ENCODE measurements around the gene PSMD2.
A peak's percentile ranks its signal among the peaks of the same experiment; 100 is the strongest.

PSMD2 gene

GRCh38 chr3:184298759-184299487 lies at the start of gene PSMD2:
Gene PSMD2, plus strand, starts transcription at chr3:184299241. Its CDS starts 26 bp downstream, at chr3:184299267.
- DNase-seq (ENCODE audit: insufficient read length, low spot score) = peak; percentile 95
- FAIRE-seq = no peak
- peak; percentile 92 for TF ChIP-seq POLR2A (IDR thresholded peaks at IDR 0.05; ENCODE audit: low read depth, low read length)

GRCh38 chr3:184249412-184250166 lies 49.5 kb upstream of the PSMD2 start, which contains the start of gene EEF1AKMT4:
Gene EEF1AKMT4, plus strand, starts transcription at chr3:184249672. Its CDS starts 23 bp downstream, at chr3:184249695.
- peak; percentile 51 for TF ChIP-seq POLR2A (IDR thresholded peaks at IDR 0.05; ENCODE audit: low read depth, low read length)
- FAIRE-seq = peak; percentile 95
- peak; percentile 98 for DNase-seq (ENCODE audit: insufficient read length, low spot score)

- DNase-seq (ENCODE audit: insufficient read length, low spot score) (peak; percentile 97), FAIRE-seq (peak; percentile 91)
- TF ChIP-seq POLR2A (IDR thresholded peaks at IDR 0.05; ENCODE audit: low read depth, low read length) = no peak
Measured at GRCh38 chr3:184250167-184250828, 48.7 kb upstream of the PSMD2 start.

GRCh38 chr3:184255291-184256039 lies 43.6 kb upstream of the PSMD2 start:
- no peak for TF ChIP-seq POLR2A (IDR thresholded peaks at IDR 0.05; ENCODE audit: low read depth, low read length)
- no peak for FAIRE-seq
- DNase-seq (ENCODE audit: insufficient read length, low spot score) = peak; percentile 76

GRCh38 chr3:184257083-184257915 lies 41.7 kb upstream of the PSMD2 start:
- no peak for FAIRE-seq

GRCh38 chr3:184258926-184259325 lies 40.1 kb upstream of the PSMD2 start:
- FAIRE-seq = no peak
- no peak for TF ChIP-seq POLR2A (IDR thresholded peaks at IDR 0.05; ENCODE audit: low read depth, low read length)
- peak; percentile 44 for DNase-seq (ENCODE audit: insufficient read length, low spot score)

More at GRCh38 chr3:184257083-184257915, 41.7 kb upstream of the PSMD2 start:
- no peak for DNase-seq (ENCODE audit: insufficient read length, low spot score)
- no peak for TF ChIP-seq POLR2A (IDR thresholded peaks at IDR 0.05; ENCODE audit: low read depth, low read length)

- no peak for FAIRE-seq
Measured at GRCh38 chr3:184259396-184259877, 39.6 kb upstream of the PSMD2 start.

GRCh38 chr3:184259878-184260723 lies 38.9 kb upstream of the PSMD2 start:
- DNase-seq (ENCODE audit: insufficient read length, low spot score) = peak; percentile 53
- no peak for TF ChIP-seq POLR2A (IDR thresholded peaks at IDR 0.05; ENCODE audit: low read depth, low read length)

More at GRCh38 chr3:184259396-184259877, 39.6 kb upstream of the PSMD2 start:
- no peak for TF ChIP-seq POLR2A (IDR thresholded peaks at IDR 0.05; ENCODE audit: low read depth, low read length)
- DNase-seq (ENCODE audit: insufficient read length, low spot score) = no peak

GRCh38 chr3:184260724-184261269 lies 38.2 kb upstream of the PSMD2 start:
- TF ChIP-seq POLR2A (IDR thresholded peaks at IDR 0.05; ENCODE audit: low read depth, low read length) = no peak

More at GRCh38 chr3:184259878-184260723, 38.9 kb upstream of the PSMD2 start:
- FAIRE-seq = no peak

GRCh38 chr3:184261270-184261853 lies 37.7 kb upstream of the PSMD2 start, which contains the start of gene CAMK2N2:
Gene CAMK2N2, minus strand, starts transcription at chr3:184261553. Its CDS starts 268 bp downstream, at chr3:184261285.
- DNase-seq (ENCODE audit: insufficient read length, low spot score) (peak; percentile 100), FAIRE-seq (no peak)
- TF ChIP-seq POLR2A (IDR thresholded peaks at IDR 0.05; ENCODE audit: low read depth, low read length) = 0 out of 2 replicates have a peak, but pooled peaks have one; percentile 16

More at GRCh38 chr3:184260724-184261269, 38.2 kb upstream of the PSMD2 start:
- FAIRE-seq (no peak), DNase-seq (ENCODE audit: insufficient read length, low spot score) (peak; percentile 60)

Measured in H54 (cell line).